GM06990 (cell line): ENCODE data around the gene KRT33B.

ENCODE experiments used
- DNase-seq: peaks from one replicate; pipeline ENCODE4 v3.0.0-alpha.2; 2011; ENCODE audit not compliant: insufficient read length; ENCODE audit errors: extremely low read depth
- H3K27me3 ChIP-seq: replicated peaks from 2 replicates; pipeline ENCODE4 v1.6.0; 2011; ENCODE audit warnings: low read length; ENCODE audit not compliant: control insufficient read depth, insufficient read depth
- H3K36me3 ChIP-seq: 2 replicates; pipeline ENCODE4 v1.5.1; 2011; ENCODE audit warnings: low read length; ENCODE audit not compliant: control insufficient read depth, insufficient read depth
- H3K4me3 ChIP-seq: replicated peaks from 2 replicates; pipeline ENCODE4 v1.5.1; 2011; ENCODE audit warnings: low read depth, mild to moderate bottlenecking, control low read depth, low read length
- TF ChIP-seq, protein P1 (sequence below): IDR thresholded peaks from 2 replicates; pipeline ENCODE4 v1.5.1; 2011; ENCODE audit warnings: low read length, control low read depth, mild to moderate bottlenecking, inconsistent platforms; ENCODE audit not compliant: insufficient read depth, poor library complexity, severe bottlenecking

Gene KRT33B

DNA sequence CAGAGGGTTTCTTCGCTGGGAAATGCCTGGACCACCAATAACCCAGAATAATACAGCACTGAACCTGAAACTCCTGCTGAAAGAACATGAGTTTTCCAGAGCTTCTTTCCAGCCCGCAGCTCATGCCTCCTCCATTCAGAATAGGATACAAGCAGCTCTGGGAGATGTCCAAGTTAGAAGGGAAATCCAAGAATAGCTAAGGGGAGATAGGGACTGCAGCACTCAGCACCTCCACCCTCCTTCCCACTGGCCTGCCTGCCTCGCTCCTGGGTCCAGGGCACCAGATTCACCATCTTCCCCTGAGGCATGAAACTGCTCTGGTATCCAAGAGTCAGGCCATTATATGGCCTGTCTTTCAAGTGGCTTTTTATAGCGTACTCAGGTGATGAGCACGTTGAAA lies 23.7 kb upstream of the KRT33B start:
- TF ChIP-seq, protein P1, sequence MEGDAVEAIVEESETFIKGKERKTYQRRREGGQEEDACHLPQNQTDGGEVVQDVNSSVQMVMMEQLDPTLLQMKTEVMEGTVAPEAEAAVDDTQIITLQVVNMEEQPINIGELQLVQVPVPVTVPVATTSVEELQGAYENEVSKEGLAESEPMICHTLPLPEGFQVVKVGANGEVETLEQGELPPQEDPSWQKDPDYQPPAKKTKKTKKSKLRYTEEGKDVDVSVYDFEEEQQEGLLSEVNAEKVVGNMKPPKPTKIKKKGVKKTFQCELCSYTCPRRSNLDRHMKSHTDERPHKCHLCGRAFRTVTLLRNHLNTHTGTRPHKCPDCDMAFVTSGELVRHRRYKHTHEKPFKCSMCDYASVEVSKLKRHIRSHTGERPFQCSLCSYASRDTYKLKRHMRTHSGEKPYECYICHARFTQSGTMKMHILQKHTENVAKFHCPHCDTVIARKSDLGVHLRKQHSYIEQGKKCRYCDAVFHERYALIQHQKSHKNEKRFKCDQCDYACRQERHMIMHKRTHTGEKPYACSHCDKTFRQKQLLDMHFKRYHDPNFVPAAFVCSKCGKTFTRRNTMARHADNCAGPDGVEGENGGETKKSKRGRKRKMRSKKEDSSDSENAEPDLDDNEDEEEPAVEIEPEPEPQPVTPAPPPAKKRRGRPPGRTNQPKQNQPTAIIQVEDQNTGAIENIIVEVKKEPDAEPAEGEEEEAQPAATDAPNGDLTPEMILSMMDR: no peak
- no peaks in the 10 kb centered on the region for H3K27me3 ChIP-seq

DNA sequence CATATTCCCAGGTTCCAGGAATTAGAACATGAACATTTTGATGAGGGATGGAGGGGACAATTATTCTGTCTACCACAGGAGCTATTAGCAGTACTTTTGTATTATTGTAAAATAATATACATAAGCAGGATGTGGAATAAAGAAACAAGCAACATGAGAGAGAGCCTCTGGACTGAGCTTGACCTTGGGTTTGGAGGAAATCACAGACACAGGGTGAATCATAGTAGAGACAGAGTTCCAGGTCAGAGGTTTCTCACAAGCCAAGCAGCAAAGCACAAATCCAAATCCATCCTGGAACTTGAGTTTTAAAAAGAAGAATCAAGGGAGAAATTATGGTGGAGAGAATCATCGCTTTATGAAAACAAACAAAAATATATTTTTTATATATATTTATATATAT lies 22.7 kb upstream of the KRT33B start:
- DNase-seq: no peak
- no peak overlapping the region for H3K4me3 ChIP-seq
- H3K27me3 ChIP-seq: no peaks in the 10 kb centered on the region

More for the DNA sequence above, 23.7 kb upstream of the KRT33B start:
- DNase-seq: no peak
- Histone ChIP-seq H3K36me3 (no peaks in the 10 kb centered on the region), H3K4me3 (no peak overlapping the region)

DNA sequence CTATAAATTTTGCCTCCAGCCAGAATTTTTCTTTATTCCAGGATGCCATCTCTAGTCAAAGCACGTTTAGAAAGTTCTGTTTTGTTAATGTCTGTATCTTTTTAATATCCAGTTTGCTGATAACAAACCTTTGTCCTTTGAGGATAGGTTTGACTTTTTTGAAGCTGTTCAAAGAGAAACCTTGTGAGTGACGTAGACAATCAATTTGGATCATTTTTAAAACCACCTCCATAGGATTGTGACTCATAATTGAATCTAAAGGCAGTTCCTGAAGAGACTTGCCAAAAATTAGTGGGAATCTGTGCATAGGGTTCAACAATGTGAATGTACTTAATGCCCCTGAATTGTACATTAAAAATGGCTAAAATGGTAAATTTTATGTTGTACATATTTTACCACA lies 21.9 kb upstream of the KRT33B start:
- H3K27me3 ChIP-seq: no peaks in the 10 kb centered on the region
- TF ChIP-seq, protein P1: no peak
- no peaks in the 10 kb centered on the region for H3K36me3 ChIP-seq
- DNase-seq: no peak
- no peak overlapping the region for H3K4me3 ChIP-seq

More for the DNA sequence above, 22.7 kb upstream of the KRT33B start:
- H3K36me3 ChIP-seq: no peaks in the 10 kb centered on the region
- TF ChIP-seq, protein P1: no peak

DNA sequence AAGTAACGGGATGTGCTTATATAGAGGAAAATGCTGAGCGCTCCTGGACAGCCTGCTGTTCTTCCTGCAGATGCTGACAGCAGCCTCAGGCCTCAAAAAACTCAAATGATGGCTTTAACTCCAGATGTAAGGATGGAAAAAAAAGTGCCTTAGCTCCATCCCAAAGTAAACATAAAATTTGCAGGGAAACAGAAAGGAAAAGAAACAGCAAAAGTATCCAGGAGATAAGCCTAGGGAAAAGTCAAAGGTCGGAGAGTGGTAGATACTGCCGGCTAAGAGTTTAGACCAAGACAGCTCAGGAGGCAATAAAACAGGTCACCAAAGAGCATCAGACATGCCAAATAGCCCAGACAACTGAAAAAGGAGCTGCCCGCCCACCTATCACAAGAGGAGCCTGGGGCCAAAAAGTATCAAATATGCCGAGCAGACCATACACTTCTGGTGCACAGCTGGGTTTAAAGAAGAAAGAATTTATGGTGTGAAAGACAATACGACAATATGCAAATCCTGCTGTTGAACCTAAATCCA lies 20.9 kb upstream of the KRT33B start:
- TF ChIP-seq, protein P1: no peak
- Histone ChIP-seq H3K36me3 (no peaks in the 10 kb centered on the region), H3K27me3 (no peaks in the 10 kb centered on the region), H3K4me3 (no peak overlapping the region)
- no peak for DNase-seq

DNA sequence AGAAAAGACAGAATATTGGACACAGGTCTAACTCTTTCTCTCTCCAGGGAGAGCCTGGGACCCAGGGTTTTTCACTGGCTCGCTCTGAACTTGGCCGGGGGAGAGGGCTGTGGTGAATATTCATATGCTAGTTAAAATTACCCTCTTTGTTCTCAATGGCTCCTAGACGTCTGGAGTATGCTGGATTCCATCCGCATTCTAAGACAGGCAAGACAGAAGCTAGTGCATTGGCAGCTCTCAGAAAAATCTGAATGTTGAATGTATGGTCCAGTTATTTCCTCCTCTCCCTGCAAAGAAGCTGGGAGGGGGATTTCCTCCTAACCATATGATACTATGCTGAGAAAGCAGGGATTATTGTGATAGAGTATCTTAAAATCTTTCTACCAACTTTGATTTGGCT lies 18.1 kb upstream of the KRT33B start:
- Histone ChIP-seq H3K36me3 (no peaks in the 10 kb centered on the region), H3K4me3 (no peak overlapping the region), H3K27me3 (no peaks in the 10 kb centered on the region)
- DNase-seq: no peak
- TF ChIP-seq, protein P1: no peak

DNA sequence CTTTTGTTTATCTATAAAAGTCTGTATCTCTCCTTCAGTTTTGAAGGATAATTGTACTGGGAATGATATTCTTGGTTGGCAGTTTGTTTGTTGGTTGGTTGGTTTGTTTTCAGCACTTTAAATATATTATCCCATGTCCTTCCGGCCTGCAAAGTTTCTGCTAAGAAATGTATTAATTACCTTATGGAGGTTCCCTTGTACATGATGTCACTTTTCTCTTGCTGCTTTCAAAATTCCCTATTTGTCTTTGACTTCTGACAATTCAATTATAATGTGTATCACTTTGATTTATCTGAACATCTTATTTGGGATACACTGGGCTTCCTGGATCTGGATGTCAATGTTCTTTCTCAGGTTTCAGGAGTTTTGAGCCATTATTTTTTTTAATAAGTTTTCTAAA lies 16.6 kb upstream of the KRT33B start:
- TF ChIP-seq, protein P1: no peak
- Histone ChIP-seq H3K36me3 (no peaks in the 10 kb centered on the region), H3K27me3 (no peaks in the 10 kb centered on the region), H3K4me3 (no peak overlapping the region)
- no peak for DNase-seq
